Superior temporal gyrus (tissue), 1 donor: ENCODE measurements around the gene SDF4.

Source experiments
- DNase-seq: peaks from one replicate; pipeline ENCODE4 v3.0.0-alpha.2; 2016; ENCODE audit errors: extremely low spot score

SDF4 gene

GRCh38 chr1:1241588-1242219 lies 9.9 kb upstream of the SDF4 start:
- no peak for DNase-seq

DNA sequence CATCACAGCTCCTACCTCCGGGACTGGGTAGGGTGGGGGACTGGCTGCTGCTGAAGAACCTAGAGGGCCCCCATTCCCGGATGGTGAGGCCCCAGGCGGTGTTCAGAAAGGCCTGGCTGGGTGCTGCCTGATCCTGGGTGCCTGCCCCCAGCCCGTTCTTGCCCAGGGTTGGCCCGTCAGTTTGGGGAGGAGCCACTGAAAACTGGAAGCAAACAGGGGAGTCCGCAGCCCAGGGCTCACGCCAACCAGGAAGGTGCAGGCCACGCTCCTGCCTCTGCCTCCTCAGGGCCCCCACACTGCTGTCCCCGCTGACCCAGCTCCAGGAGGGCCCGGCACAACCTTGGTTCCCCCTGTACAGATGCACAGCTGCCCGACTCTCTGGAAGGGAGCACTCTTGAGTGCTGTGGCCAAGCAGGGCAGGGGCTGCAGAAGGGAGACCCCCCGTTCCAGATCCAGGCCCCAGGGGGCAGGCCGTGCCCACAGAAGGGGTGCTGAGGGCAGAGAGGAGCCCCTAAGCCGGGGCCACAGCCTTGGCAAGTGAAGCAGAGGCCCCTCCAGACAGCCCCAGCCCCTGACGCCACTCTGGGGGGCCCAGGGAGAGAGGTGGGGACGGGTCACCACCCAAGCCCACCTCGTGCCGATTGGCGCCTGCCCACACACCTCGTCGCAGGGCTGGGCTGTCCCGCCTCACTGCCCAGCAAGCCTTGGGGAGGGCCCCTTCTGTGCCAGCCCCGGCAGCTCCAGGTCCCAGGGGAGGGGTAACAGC lies 9.2 kb upstream of the SDF4 start:
- DNase-seq: no peak

DNA sequence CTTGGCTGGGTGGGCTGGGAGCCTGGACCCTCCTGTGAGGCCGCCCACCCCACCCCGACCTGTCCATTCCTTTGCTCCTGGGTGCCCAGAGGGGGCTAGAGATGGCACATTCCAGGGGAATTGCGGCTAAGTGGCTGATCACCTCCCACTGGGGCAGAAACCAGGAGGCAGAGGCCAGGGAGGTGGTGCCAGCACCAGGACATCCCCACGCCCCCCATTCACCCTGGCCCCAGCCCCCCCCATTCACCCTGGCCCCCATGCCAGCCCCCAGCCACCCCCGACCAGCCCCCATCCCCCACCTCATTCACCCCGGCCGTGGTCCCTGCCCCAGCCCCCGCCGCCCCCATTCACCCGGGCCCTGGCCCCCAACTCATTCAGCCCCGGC lies 8.5 kb upstream of the SDF4 start:
- no peak for DNase-seq

DNA sequence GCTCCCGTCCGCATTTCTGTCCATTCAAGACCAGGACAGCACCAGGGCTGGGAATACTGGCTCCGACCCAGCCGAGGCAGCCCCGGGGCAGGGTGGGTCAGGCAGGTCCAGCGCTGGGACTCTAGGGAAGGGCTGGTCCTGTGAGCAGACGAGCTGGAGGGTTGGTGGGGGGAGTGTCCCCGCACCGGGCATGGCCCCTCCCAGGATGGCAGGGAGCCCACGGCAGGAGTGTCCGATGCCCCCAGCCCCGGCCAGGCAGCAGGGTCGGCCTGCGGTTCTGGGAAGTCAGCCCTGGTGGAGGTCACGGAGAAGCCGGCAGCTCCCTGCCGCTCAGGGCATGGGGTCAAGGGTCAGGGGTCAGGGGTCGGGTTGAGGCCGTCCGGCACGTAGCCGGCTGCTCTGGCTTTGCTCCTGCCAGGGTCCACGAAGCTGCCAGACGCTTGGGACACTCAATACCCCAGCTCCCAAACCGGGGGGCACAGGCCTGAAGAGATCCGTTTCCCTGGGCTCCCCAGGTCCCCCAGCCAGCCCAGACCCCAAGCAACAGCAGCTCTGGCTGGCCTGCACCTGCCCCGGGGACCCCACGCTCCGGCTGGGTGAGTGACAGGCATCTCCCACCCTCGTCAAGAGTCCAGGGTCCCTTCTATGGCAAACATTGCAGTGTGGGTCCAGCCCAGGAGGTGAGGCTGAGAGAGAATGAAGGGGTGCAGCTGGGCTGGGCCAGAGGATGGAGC lies 8.0 kb upstream of the SDF4 start:
- DNase-seq: no peak

- no peak for DNase-seq
These were observed 7.4 kb upstream of the SDF4 start for GRCh38 chr1:1239227-1239613.

DNA sequence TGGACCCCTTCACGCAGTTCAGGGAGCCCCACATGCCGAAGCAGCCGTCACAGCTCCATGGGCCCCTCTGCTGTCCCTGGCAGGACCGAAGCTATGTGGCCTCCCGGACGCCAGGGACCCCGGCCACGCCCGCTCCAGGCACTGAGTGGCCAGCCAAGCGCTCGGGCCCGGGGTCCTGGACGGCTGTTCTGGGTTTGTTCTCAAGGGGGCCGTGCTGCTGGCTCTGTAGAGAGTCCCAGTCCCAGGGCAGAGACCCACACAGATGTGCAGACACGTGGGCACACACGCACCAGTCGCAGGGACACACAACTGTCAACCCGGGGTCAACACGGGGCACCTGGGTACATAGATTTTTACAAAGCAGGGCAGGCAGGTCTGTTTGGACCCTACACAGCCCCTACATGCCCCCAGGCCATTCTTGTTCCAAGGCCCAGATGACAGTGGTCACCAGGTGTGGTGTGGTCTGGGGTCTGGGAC lies 6.9 kb upstream of the SDF4 start:
- no peak for DNase-seq

GRCh38 chr1:1237874-1238701 lies 6.3 kb upstream of the SDF4 start:
- no peak for DNase-seq

DNA sequence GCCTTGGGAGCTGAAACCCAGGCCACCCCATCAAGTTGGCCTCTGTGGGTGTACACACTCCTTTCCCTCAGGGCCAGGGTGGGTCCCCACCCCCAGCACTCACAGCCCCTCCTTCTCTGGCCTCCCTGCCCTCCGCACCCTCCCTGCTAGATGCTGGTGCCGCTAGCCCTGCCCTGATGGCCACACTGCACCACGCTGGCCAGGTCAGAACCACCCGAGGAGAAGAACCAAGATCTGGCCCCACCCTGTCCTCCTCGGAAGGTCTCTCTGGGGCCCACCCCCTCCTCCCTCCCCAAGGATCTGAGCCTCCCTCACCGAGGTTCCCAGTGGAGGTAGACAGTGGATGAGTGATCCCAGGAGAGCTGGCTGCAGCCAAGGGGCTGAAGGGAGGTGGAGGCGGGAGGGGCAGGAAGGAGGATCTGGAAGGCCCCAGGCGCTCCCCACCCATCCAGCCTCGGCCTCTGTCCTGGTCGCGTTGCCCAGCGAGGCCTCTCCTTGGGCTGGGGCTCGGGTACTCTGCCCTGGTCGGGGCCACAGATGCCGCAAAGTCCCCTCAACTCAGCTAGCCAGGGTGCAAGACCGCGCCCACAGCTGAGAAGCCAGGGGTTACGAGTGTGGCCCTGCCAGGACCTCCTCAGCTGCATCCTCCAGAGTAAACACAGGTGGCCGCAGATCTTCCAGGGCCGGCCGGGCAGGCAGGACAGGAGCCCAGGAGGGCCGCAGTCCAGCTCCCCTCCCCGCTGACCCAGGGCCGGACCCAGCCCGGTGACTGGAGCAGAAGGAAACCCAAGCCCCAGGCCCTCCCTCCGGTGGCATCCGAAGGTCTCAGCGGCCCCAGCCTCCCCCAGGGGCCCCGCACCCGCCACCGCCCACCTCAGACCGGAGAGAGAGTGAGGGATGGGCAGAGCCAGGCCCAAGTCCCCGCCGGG lies 5.4 kb upstream of the SDF4 start:
- no peak for DNase-seq

GRCh38 chr1:1236176-1236763 lies 4.5 kb upstream of the SDF4 start:
- no peak for DNase-seq

GRCh38 chr1:1235016-1235744 lies 3.4 kb upstream of the SDF4 start:
- DNase-seq: no peak

DNA sequence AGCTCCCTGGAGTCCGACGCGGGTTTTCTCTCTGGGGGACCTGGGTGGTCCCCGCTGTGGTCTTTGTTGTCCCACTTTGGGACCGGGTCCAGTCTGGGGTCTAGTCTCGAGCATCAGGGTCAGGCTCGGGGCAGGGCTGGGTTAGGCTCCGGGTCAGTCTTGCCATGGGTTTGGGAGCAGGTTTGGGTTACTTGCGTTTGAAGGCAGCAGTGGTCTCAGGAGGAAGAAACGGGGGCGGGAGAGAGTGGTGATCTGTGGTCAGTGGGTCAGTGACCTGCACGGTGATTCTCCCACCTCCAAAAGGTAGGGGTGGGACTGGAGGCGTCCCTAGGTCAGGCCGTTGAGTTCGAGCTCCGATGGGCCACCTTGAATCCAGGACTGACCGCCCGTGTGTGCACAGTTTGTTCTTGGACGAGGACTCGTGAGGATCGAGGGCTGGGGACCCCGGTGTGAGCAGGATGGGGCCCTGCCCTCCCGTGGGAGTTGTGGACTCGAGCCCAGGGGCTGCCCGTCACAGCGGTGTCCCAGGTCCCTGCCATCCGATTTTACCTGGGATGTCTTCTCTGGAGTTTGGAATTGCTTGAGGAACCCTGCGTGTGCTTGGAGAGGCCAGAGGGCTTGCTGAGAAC lies 2.5 kb upstream of the SDF4 start:
- DNase-seq: no peak

DNA sequence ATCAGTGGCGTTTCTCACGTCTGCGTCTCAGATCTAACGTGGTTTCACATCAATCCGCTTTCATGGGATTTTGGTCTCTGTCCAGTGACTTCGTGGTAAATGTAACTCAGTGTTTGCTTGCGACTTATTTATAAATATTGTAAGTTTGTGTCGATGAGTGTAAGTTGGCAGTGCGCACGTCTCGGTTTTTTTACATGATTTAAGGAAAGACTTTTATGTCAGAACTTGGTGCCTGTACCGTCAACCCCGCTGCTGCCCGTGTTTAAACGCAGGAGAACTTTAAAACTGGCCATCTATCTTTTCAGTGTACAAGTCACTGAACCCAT lies 1.7 kb upstream of the SDF4 start:
- no peak for DNase-seq

DNA sequence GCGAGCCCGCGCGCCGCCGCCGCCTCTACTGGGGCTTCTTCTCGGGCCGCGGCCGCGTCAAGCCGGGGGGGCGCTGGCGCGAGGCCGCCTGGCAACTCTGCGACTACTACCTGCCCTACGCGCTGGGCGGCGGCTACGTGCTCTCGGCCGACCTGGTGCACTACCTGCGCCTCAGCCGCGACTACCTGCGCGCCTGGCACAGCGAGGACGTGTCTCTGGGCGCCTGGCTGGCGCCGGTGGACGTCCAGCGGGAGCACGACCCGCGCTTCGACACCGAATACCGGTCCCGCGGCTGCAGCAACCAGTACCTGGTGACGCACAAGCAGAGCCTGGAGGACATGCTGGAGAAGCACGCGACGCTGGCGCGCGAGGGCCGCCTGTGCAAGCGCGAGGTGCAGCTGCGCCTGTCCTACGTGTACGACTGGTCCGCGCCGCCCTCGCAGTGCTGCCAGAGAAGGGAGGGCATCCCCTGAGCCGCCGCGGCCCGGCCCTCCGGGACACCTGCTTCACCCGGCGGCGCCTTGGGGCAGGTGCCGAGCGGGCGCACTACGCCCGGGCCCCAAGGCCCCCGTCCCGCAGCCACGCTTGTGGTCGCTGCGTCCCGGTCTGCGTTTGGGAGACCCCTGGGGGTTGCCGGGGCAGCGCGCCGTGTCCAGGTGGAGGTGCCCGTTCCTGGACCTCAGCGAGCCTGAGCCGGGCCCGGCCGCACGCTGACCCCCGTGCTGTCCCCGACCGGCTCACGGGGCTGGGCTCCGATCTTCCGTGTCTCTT lies 1.2 kb upstream of the SDF4 start:
- DNase-seq: no peak

GRCh38 chr1:1232208-1232795 lies 501 bp upstream of the SDF4 start, which contains the start of gene B3GALT6:
B3GALT6 (plus strand) TSS chr1:1232237; CDS start chr1:1232279, 42 bp downstream.
- DNase-seq: no peak

DNA sequence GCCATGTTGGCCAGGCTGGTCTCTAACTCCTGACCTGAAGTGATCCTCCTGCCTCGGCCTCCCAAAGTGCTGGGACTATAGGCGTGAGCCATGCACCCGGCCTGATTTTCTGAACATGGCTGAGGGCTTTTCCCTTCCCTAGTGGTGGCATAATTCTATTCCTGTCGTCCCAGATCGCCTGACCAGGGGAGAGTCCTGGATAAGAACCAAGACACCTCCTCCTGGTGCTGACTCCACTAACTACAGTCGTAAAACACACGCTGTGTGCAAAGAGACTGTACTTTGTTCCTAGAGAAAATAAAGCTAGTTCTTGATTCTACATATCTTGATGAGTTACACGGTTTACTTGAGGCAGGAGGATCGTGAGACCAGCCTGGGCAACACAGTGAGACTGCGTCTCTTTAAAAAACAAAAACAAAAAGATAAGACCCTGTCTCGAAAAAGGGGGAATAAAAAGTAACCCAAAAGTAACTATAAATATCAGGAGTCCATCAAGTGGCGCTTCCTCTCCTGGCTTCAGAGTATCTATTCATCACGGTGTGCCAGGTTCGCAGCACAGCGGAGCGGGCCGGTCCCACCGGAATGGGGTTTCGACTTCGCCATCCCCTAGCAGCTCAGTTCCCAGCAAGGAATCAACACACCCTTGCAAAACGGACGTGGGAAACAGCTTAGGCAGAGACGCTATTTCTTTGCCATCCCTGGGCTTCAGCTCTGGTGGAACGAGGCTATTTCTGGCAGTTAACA lies 973 bp downstream of the SDF4 start:
- DNase-seq: no peak

DNA sequence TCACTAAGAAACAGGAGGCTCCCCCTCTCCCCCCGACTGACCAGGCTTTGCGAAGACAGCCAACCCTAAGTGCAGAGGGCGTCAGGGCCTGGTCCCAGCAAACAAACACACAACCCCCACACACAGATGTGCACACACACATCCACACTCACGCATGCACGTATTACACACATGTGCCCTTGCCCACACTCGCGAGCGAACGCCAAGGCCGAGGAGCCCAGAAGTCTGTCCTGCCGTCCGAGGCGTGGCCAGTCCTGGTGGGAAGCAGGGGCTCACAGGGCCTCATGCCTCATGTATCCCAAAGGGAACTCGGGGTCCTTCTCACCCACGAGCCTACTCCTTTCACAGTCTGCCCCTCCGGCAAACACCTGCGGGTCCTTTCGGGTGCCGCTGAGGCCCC lies 2.0 kb downstream of the SDF4 start:
- no peak for DNase-seq

DNA sequence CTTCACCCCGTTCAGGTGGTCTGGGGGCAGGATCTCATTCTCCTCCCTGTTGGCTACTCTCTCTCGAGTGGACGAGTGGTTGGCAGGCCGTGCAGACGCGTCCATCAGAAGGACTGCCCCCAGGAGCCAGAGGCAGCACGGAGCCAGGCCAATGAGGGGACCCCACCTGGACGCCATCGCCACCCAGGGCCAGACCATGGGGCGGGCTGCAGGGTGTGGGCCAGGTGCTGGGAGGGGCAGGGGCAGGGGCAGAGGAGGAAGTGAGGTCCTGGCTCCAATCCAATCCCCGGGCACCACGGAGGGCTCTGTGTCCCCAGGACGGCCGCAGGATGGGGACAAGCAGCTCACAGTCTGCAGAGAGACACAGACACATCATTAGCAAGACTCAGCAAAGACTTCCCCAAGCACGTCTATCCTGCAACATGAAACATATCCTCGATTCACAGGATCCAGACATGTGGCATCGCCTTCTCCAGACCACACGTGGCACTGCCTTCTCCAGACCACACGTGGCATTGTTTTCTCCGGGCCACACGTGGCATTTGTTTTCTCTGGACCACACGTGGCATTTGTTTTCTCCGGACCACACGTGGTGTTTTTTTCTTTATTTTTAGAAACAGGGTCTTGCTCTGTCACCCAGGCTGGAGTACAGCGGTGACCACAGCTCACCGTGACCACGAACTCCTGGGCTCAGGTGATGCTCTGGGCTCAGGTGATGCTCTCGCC lies 3.0 kb downstream of the SDF4 start:
- DNase-seq: no peak
